AG10803 (cell line): ENCODE data around the gene RBM23.
A peak's percentile ranks its signal among the peaks of the same experiment; 100 is the strongest.
"Not testable (repeated sequence)": the region's sequence is repeated elsewhere in the genome, so short reads cannot be mapped to it uniquely, and the experiment has no call there.

Source experiments
- DNase-seq: peaks from one replicate; pipeline ENCODE4 v3.0.0; 2010; ENCODE audit warnings: low read depth
- H3K4me3 ChIP-seq: 2 replicates; pipeline ENCODE4 v1.5.1; 2011; ENCODE audit warnings: mild to moderate bottlenecking, low read length, control low read depth
- CTCF ChIP-seq: conservative IDR thresholded peaks from 2 replicates; pipeline ENCODE4 v1.5.1; 2011; ENCODE audit warnings: mild to moderate bottlenecking, low read length, control low read depth, inconsistent platforms

RBM23 gene

GRCh38 chr14:22915886-22916521, 2.9 kb downstream of the RBM23 start:
- no peak overlapping the region for H3K4me3 ChIP-seq
- peak; percentile 75 for DNase-seq
- no peak for TF ChIP-seq CTCF

- not testable (repeated sequence) for H3K4me3 ChIP-seq, DNase-seq
Measured at GRCh38 chr14:22914836-22915235, 4.1 kb downstream of the RBM23 start.

GRCh38 chr14:22910916-22911315, 8.0 kb downstream of the RBM23 start:
- TF ChIP-seq CTCF: no peak
- H3K4me3 ChIP-seq: no peak overlapping the region
- DNase-seq: no peak

GRCh38 chr14:22908601-22909000, 10.3 kb downstream of the RBM23 start:
- H3K4me3 ChIP-seq: no peak overlapping the region
- DNase-seq: peak; percentile 48
- TF ChIP-seq CTCF: no peak

GRCh38 chr14:22907429-22907828, 11.5 kb downstream of the RBM23 start:
- TF ChIP-seq CTCF: no peak
- no peak overlapping the region for H3K4me3 ChIP-seq
- no peak for DNase-seq

- H3K4me3 ChIP-seq: no peak overlapping the region
- TF ChIP-seq CTCF: no peak
- no peak for DNase-seq
Measured at GRCh38 chr14:22906073-22906472, 12.9 kb downstream of the RBM23 start.

- DNase-seq: no peak
- H3K4me3 ChIP-seq: no peak overlapping the region
- no peak for TF ChIP-seq CTCF
Measured at GRCh38 chr14:22905627-22906026, 13.3 kb downstream of the RBM23 start.

- TF ChIP-seq CTCF: no peak
- no peak for DNase-seq
- no peak overlapping the region for H3K4me3 ChIP-seq
Measured at GRCh38 chr14:22903742-22904087, 15.2 kb downstream of the RBM23 start.
